ENCODE measurements around the gene SPNS3.

SPNS3 gene

GRCh38 chr17:4530799-4531730 is 97.3 kb downstream of the SPNS3 start:
- peak; percentile 14 for DNase-seq

DNA sequence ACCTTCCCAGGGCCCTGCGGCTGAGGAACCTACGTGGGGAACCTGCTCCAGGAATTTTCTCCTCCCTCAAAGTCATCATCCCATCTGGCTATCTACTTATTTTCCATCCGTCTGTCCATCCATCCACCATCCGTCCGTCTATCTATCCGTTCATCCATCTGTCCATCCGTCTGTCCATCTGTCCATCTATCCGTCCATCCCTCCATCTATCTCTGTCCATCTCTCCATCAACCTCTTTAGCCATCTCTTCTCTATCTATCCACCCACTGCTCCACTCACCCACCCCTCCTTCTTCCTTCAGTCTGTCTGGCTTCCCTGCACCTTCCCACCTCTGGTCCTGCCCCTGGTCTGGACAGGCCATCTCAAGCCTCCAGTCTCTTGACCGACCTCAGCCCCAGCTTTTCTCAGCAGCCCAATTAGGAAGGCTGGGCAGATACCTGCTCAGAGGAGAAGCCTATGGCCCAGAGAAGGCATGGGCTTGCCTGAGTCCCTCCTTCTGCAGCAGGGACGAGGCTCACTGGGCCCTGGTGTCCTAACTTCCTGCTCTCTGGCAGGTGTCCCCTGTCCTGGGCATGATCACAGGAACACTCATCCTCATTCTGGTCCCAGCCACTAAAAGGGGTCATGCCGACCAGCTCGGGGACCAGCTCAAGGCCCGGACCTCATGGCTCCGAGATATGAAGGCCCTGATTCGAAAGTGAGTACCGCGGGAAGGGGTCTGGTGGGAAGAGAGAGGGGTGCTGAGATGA is 98.4 kb downstream of the SPNS3 start:
- DNase-seq: no peak

- no peak for DNase-seq
These were observed 99.3 kb downstream of the SPNS3 start for GRCh38 chr17:4532860-4533522.

GRCh38 chr17:4533523-4534504 is 100.1 kb downstream of the SPNS3 start:
- peak; percentile 36 for DNase-seq

DNA sequence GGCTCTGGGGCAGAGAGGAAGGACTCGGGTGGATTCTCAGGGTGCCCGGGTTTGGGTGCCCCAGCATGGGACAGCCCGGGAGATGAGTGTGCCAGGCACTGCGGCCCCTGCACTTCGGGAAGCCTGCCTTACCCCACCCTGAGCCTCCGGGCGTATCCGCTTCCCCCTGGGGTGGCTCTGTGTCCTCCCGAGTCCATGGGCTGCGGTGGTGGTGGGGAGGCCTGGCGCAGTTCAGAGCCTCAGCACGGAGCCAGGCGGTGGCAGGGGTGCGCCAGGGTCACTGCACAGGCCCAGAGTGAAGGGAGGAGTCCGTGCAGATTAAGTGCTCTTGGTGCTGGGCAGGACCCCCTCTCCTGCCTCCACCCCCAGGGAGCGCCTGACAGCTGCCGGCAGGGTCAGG is 100.8 kb downstream of the SPNS3 start:
- peak; percentile 14 for DNase-seq

- peak; percentile 36 for DNase-seq
These were observed 101.4 kb downstream of the SPNS3 start for GRCh38 chr17:4534928-4535666.

DNA sequence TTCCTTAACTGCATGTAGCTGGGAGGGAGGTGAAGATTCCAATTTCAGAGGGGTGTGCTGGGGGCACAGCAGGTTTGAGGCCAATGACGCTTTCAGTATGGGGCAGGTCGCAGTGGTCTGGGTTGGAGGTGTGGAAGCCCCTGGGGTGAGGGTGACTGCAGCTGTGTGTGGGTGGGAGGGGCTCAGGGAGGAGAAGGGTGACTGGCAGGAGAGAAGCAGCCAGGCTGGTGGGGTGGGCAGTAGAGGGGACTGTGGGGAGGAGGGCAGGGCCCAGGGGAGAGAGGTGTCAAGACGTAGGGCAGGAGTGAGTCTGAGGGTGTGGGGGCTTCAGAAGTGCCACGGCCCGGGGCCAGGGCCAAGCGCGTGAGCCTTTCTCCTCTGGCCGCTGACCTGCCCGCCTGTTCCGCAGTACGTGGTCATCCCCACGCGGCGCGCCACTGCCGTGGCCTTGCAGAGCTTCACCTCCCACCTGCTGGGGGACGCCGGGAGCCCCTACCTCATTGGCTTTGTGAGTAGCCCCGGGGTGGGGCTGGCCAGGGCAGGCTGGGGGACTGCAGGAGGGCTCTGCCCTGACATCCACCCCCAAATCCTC is 102.0 kb downstream of the SPNS3 start:
- DNase-seq: no peak

DNA sequence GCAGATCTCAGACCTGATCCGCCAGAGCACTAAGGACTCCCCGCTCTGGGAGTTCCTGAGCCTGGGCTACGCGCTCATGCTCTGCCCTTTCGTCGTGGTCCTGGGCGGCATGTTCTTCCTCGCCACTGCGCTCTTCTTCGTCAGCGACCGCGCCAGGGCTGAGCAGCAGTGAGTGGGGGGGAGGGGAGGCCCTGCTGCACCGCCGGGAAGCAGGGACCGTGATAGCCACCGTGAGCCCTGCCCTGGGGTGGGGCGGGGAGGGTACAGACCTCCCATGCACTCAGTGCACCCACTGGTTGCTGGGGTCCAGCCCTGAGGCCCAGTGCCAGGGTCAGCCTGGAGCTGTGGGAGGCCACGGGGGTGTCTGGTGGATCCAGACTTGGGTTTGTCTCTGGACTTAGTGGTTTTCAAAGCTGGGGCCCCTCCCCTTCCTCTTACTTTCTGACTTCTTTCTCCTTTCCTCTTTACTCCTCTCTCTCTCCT is 102.6 kb downstream of the SPNS3 start:
- DNase-seq: peak; percentile 50

GRCh38 chr17:4536742-4537411 is 103.1 kb downstream of the SPNS3 start:
- peak; percentile 13 for DNase-seq

All from right kidney (tissue), 1 donor.